NOMO-1 treated with DMSO at 0.1 percent for 48 hours (cell line): ENCODE data around the gene BAIAP3.
A peak's percentile ranks its signal among the peaks of the same experiment; 100 is the strongest.

ENCODE experiments used
- DNase-seq: peaks from one replicate; lab custom pipeline; 2025; ENCODE audit not compliant: unreplicated experiment; lab: John Stamatoyannopoulos, UW

The BAIAP3 gene

GRCh38 chr16:1330931-1331711 is 2.3 kb upstream of the BAIAP3 start:
- no peak for DNase-seq

- peak; percentile 35 for DNase-seq
These were observed 1.5 kb upstream of the BAIAP3 start for GRCh38 chr16:1331712-1332617.

- DNase-seq = no peak
These were observed 762 bp upstream of the BAIAP3 start for GRCh38 chr16:1332618-1333148.

GRCh38 chr16:1333854-1334700 is 632 bp downstream of the BAIAP3 start:
- DNase-seq = no peak

GRCh38 chr16:1334739-1335138 is 1.3 kb downstream of the BAIAP3 start:
- no peak for DNase-seq

GRCh38 chr16:1335211-1335971 is 1.9 kb downstream of the BAIAP3 start:
- DNase-seq = no peak

GRCh38 chr16:1335996-1336395 is 2.6 kb downstream of the BAIAP3 start:
- no peak for DNase-seq

GRCh38 chr16:1336619-1337018 is 3.2 kb downstream of the BAIAP3 start:
- no peak for DNase-seq

- no peak for DNase-seq
These were observed 4.0 kb downstream of the BAIAP3 start for GRCh38 chr16:1337486-1337885.

GRCh38 chr16:1338119-1338730 is 4.8 kb downstream of the BAIAP3 start:
- DNase-seq = no peak

- no peak for DNase-seq
These were observed 5.6 kb downstream of the BAIAP3 start for GRCh38 chr16:1338855-1339675.

GRCh38 chr16:1340730-1341494 is 7.5 kb downstream of the BAIAP3 start:
- no peak for DNase-seq

- DNase-seq = no peak
These were observed 8.3 kb downstream of the BAIAP3 start for GRCh38 chr16:1341495-1342420.

GRCh38 chr16:1342526-1343427 is 9.3 kb downstream of the BAIAP3 start:
- DNase-seq = peak; percentile 99

- DNase-seq = no peak
These were observed 10.2 kb downstream of the BAIAP3 start for GRCh38 chr16:1343428-1344242.
